ENCODE measurements around the gene ALKBH8. TPM values are rescaled to one million over a fixed set of nuclear protein-coding genes. Genes with fewer than 3 reads are reported as not detected.

ALKBH8 gene
- total RNA-seq, 2 experiments from 2014 or later = 6.5 to 7.7 TPM

DNA sequence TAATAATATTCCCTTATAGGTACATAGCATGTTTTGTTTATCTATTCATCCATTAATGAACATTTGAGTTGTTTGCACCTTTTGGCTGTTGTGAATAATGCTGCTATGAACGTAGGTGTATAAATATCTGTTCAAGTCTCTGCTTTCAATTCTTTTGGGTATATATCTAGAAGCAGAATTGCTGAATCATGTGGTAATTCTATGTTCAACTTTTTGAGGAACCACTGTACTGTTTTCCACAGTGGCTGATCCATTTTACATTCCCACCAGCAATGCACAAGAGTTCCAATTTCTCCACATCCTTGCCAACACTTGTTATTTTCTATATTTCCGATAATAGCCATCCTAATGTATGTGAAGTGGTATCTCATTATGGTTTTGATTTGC, 56.7 kb downstream of the ALKBH8 start:
- Mint-ChIP-seq H3K9me3 (no peaks in the 10 kb centered on the region), H3K4me1 (ENCODE audit: low read depth) (no peaks in the 10 kb centered on the region), H3K27me3 (no peaks in the 10 kb centered on the region), H3K27ac (no peak overlapping the region), H3K4me3 (no peak overlapping the region), H3K36me3 (ENCODE audit: low read depth) (peaks cover 92% of the 10 kb centered on the region)
- H3K36me3 ChIP-seq (ENCODE audit: insufficient read depth, low read length) = peaks cover 44% of the 10 kb centered on the region
- ATAC-seq (ENCODE audit: poor library complexity) (no peak), DNase-seq (no peak)
- POLR2A ChIA-PET = no interaction called here
- CTCF ChIA-PET = interaction anchor here (1.0 kb wide), 1 partner anchor 8 kb away, joined by 3 read pairs; no protein-coding TSS in a partner anchor
- no peaks in the 10 kb centered on the region for H3K27me3 ChIP-seq (ENCODE audit: control insufficient read depth in 1 of 2, insufficient read depth in 2 of 2, low read length in 2 of 2)
- H3K9me3 ChIP-seq (ENCODE audit: control insufficient read depth in 1 of 2, insufficient read depth in 1 of 2, low read length in 2 of 2) = no peaks in the 10 kb centered on the region
- no peak overlapping the region for H3K4me3 ChIP-seq (ENCODE audit: low read length)
- H3K4me1 ChIP-seq (ENCODE audit: insufficient read depth, low read length) = no peaks in the 10 kb centered on the region
- intact Hi-C loops (cut with DNase I, micrococcal nuclease) = no loop called here
- no peak for TF ChIP-seq CTCF (IDR thresholded peaks at IDR 0.05)
- H3K27ac ChIP-seq (ENCODE audit: low read depth in 1 of 2, low read length in 2 of 2) = no peak overlapping the region

DNA sequence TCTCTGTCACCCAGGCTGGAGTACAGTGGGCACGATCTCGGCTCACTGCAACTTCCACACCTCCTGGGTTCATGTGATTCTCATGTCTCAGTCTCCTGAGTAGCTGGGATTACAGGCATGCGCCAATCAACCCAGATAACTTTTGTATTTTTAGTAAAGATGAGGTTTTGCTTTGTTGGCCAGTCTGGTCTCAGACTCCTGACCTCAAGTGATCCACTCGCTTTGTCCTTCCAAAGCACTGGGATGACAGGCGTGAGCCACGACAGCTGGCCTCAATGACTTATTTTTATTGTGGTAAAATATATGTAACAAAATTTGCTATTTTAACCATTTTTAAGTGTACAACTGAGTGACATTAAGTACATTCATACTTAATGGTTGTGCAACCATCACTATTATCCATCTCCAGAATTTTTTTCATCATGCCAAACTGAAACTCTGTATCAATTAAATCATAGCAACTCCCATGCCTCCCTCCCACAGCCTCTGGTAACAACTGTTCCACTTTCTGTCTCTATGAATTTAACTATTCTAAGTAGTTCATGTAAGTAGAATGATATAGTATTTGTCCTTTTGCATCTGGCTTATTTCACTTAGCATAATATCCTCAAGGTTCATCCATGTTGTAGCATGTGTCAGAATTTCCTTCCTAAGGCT, 57.2 kb downstream of the ALKBH8 start:
- ATAC-seq (ENCODE audit: poor library complexity) = no peak
- intact Hi-C loops (cut with DNase I, micrococcal nuclease) = no loop called here
- Histone ChIP-seq H3K4me1 (ENCODE audit: insufficient read depth, low read length) (no peaks in the 10 kb centered on the region), H3K27ac (ENCODE audit: low read depth in 1 of 2, low read length in 2 of 2) (no peak overlapping the region), H3K36me3 (ENCODE audit: insufficient read depth, low read length) (peaks cover 44% of the 10 kb centered on the region), H3K4me3 (ENCODE audit: low read length) (no peak overlapping the region), H3K9me3 (ENCODE audit: control insufficient read depth in 1 of 2, insufficient read depth in 1 of 2, low read length in 2 of 2) (no peaks in the 10 kb centered on the region), H3K27me3 (ENCODE audit: control insufficient read depth in 1 of 2, insufficient read depth in 2 of 2, low read length in 2 of 2) (no peaks in the 10 kb centered on the region)
- DNase-seq = no peak
- no peak overlapping the region for H3K4me3 Mint-ChIP-seq
- POLR2A ChIA-PET = no interaction called here
- peaks cover 92% of the 10 kb centered on the region for H3K36me3 Mint-ChIP-seq (ENCODE audit: low read depth)
- H3K27me3 Mint-ChIP-seq = no peaks in the 10 kb centered on the region
- no peaks in the 10 kb centered on the region for H3K4me1 Mint-ChIP-seq (ENCODE audit: low read depth)
- CTCF ChIA-PET = no interaction called here
- H3K27ac Mint-ChIP-seq = no peak overlapping the region
- no peak for TF ChIP-seq CTCF (IDR thresholded peaks at IDR 0.05)
- H3K9me3 Mint-ChIP-seq = no peaks in the 10 kb centered on the region

GRCh38 chr11:107505647-107506225, 59.8 kb downstream of the ALKBH8 start:
- POLR2A ChIA-PET = no interaction called here
- H3K27ac ChIP-seq (ENCODE audit: low read depth in 1 of 2, low read length in 2 of 2) = no peak overlapping the region
- intact Hi-C loops (cut with DNase I, micrococcal nuclease) = no loop called here
- Mint-ChIP-seq H3K9me3 (no peaks in the 10 kb centered on the region), H3K4me3 (no peak overlapping the region), H3K36me3 (ENCODE audit: low read depth) (peaks cover 95% of the 10 kb centered on the region), H3K27ac (no peak overlapping the region), H3K27me3 (no peaks in the 10 kb centered on the region), H3K4me1 (ENCODE audit: low read depth) (no peaks in the 10 kb centered on the region)
- CTCF ChIA-PET = no interaction called here
- H3K36me3 ChIP-seq (ENCODE audit: insufficient read depth, low read length) = peaks cover 55% of the 10 kb centered on the region
- H3K9me3 ChIP-seq (ENCODE audit: control insufficient read depth in 1 of 2, insufficient read depth in 1 of 2, low read length in 2 of 2) = peaks cover 0 to 8% of the 10 kb centered on the region in 2 experiments
- DNase-seq = no peak
- TF ChIP-seq CTCF (IDR thresholded peaks at IDR 0.05) = no peak
- H3K27me3 ChIP-seq (ENCODE audit: control insufficient read depth in 1 of 2, insufficient read depth in 2 of 2, low read length in 2 of 2) = no peaks in the 10 kb centered on the region
- no peaks in the 10 kb centered on the region for H3K4me1 ChIP-seq (ENCODE audit: insufficient read depth, low read length)
- H3K4me3 ChIP-seq (ENCODE audit: low read length) = no peak overlapping the region
- no peak for ATAC-seq (ENCODE audit: poor library complexity)

All from CD4-positive, alpha-beta T cell (primary cell).